Measurements from ENCODE around the gene ISG20.

ISG20 gene

DNA sequence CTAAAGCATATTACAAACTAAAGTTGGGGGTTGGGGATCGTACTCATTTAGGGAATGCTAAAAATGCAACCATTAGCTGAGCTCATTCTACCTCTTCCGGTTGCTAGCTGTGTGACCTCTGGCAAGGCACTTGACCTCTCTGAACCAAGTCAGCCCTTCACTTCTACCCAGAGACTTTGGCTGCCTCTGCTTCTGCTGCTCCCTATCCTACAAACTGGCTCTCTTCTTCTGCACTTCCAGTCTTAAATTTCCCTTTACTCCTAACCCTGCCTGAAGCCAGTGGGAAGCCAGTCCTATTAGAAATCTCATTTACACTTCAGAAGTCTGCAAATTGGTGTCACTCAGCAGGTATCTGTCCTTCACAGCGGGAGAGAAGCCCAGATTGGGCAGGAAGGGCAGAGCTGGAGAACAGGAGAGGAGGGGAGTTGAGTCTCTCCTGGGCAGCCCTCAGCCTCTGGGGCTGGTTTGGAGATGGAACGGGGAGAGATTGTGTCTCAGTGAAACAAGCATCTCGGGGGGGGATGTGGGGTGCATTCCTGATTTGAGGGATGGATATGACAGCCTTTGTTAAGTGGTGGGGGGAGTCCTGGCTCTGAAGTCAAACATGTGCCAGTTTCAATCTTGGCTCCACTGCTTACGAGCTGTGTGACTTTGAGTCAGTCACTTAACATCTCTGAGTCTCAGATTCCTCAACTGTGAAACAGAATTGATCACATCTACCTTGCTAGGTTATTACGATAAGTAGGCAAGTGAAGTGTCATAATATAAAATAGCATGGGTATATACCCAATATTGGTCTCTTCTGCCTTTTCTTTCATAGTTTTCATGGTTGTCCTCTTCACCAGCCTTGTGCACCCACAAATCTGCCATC, 25.5 kb upstream of the ISG20 start:
- H3K79me2 ChIP-seq: no peaks in the 10 kb centered on the region

DNA sequence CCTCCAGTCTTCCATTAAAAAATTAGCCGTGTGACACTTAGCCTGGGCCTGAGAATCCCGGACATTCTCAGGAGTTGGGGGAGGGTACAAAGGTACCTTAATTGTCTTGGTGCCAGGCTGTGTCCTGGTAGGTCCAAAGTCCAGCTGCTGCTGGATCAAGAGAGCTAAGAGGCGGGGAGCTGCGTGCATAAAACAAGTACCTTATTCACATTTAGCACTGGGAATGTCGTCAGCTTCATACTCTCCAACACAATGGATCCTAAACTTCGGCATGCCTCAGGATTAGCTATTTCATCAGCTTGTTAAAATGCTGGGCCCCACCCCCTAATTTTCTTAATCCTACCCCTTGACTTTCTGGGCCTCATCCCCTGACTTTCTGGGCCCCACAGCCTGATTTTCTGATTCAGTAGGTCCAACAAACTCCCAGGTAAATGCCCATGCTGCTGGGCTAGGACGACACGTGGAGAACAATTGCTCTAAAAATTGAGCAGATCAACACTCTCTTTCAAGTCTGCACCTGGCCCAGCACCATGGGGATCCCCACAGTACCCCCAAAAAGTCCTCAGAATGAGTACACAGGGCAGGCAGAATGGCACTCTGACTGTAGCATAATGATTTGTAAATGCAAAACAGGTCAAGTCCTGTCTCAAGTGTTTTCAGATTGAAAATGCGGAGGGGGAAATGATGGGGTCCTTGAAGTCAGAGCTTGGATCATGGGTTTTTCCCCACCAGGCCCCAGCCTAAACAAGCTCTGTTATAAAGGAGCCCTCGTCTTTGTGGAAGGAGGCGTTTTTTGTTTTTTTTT, 23.3 kb upstream of the ISG20 start:
- Histone ChIP-seq H2AFZ (no peak overlapping the region), H3K4me3 (ENCODE audit: low read depth, low read length) (no peak overlapping the region), H3K27me3 (ENCODE audit: control insufficient read depth, insufficient read depth, low read length) (no peaks in the 10 kb centered on the region), H3K27ac (no peak overlapping the region), H3K36me3 (ENCODE audit: control insufficient read depth, insufficient read depth, low read length) (no peaks in the 10 kb centered on the region), H3K79me2 (no peaks in the 10 kb centered on the region), H3K9ac (no peak overlapping the region), H3K4me1 (no peaks in the 10 kb centered on the region), H3K9me3 (ENCODE audit: control insufficient read depth, low read length) (no peaks in the 10 kb centered on the region), H3K4me2 (ENCODE audit: low read length) (no peak overlapping the region)
- TF ChIP-seq, protein P1, sequence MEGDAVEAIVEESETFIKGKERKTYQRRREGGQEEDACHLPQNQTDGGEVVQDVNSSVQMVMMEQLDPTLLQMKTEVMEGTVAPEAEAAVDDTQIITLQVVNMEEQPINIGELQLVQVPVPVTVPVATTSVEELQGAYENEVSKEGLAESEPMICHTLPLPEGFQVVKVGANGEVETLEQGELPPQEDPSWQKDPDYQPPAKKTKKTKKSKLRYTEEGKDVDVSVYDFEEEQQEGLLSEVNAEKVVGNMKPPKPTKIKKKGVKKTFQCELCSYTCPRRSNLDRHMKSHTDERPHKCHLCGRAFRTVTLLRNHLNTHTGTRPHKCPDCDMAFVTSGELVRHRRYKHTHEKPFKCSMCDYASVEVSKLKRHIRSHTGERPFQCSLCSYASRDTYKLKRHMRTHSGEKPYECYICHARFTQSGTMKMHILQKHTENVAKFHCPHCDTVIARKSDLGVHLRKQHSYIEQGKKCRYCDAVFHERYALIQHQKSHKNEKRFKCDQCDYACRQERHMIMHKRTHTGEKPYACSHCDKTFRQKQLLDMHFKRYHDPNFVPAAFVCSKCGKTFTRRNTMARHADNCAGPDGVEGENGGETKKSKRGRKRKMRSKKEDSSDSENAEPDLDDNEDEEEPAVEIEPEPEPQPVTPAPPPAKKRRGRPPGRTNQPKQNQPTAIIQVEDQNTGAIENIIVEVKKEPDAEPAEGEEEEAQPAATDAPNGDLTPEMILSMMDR (IDR thresholded peaks at IDR 0.05): no peak

More for the DNA sequence above, 25.5 kb upstream of the ISG20 start:
- H3K9ac ChIP-seq: no peak overlapping the region
- H3K4me3 ChIP-seq (ENCODE audit: low read depth, low read length): no peak overlapping the region
- no peaks in the 10 kb centered on the region for H3K4me1 ChIP-seq
- TF ChIP-seq, protein P1 (IDR thresholded peaks at IDR 0.05): no peak
- no peaks in the 10 kb centered on the region for H3K9me3 ChIP-seq (ENCODE audit: control insufficient read depth, low read length)
- no peak overlapping the region for H2AFZ ChIP-seq
- no peaks in the 10 kb centered on the region for H3K27me3 ChIP-seq (ENCODE audit: control insufficient read depth, insufficient read depth, low read length)
- H3K4me2 ChIP-seq (ENCODE audit: low read length): no peak overlapping the region
- no peaks in the 10 kb centered on the region for H3K36me3 ChIP-seq (ENCODE audit: control insufficient read depth, insufficient read depth, low read length)
- H3K27ac ChIP-seq: no peak overlapping the region

DNA sequence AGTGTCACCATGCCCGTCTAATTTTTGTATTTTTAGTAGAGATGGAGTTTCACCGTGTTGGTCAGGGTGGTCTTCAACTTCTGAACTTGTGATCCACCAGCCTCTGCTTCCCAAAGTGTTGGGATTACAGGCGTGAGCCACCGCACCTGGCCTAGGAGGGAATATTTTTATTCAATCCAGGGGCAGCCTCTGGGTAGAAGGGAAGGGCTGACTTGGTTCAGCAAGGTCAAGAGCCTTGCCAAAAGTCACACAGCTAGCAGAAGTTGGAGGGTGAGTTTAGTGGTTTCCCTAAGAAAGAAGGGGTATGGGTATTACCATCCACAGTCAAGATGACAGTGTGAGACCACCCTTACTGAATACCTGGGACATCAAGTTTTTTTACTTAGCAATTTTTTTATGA, 22.6 kb upstream of the ISG20 start:
- H3K4me1 ChIP-seq: no peaks in the 10 kb centered on the region
- H3K4me3 ChIP-seq (ENCODE audit: low read depth, low read length): no peak overlapping the region
- H3K9me3 ChIP-seq (ENCODE audit: control insufficient read depth, low read length): no peaks in the 10 kb centered on the region
- no peak overlapping the region for H3K27ac ChIP-seq
- TF ChIP-seq, protein P1 (IDR thresholded peaks at IDR 0.05): no peak
- no peaks in the 10 kb centered on the region for H3K36me3 ChIP-seq (ENCODE audit: control insufficient read depth, insufficient read depth, low read length)
- H3K9ac ChIP-seq: no peak overlapping the region
- H2AFZ ChIP-seq: no peak overlapping the region
- no peaks in the 10 kb centered on the region for H3K27me3 ChIP-seq (ENCODE audit: control insufficient read depth, insufficient read depth, low read length)
- H3K4me2 ChIP-seq (ENCODE audit: low read length): no peak overlapping the region
- H3K79me2 ChIP-seq: no peaks in the 10 kb centered on the region

DNA sequence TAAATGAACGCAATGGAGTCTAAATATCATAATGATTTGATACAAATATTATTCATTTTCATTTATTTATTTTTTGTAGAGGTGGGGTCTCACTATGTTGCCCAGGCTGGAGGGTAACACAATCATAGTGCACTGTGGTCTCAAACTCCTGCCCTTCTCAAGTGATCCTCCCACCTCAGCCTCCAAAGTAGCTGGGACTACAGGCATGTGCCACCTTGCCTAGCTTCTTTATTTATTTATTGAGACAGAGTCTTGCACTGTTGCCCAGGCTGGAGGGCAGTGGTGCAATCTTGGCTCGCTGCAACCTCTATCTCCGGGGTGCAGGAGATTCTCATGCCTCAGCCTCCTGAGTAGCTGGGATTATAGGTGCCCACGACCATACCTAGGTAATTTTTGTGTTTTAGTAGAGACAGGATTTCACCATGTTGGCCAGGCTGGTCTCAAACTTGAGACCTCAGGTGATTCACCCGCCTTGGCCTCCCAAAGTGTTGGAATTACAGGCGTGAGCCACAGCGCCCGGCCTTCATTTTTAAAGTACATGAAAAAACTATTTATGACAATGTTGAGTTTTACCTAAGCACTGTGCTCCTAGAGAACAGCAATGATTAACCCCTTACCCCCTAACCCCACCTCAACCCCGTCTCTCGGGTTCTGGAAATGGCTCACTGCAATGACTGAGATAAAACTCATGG, 21.6 kb upstream of the ISG20 start:
- H3K4me1 ChIP-seq: peaks cover 2% of the 10 kb centered on the region
- no peaks in the 10 kb centered on the region for H3K79me2 ChIP-seq
- no peak overlapping the region for H3K4me2 ChIP-seq (ENCODE audit: low read length)
- no peak overlapping the region for H3K9ac ChIP-seq
- H3K9me3 ChIP-seq (ENCODE audit: control insufficient read depth, low read length): no peaks in the 10 kb centered on the region
- no peak overlapping the region for H3K27ac ChIP-seq
- no peak overlapping the region for H3K4me3 ChIP-seq (ENCODE audit: low read depth, low read length)
- H3K36me3 ChIP-seq (ENCODE audit: control insufficient read depth, insufficient read depth, low read length): no peaks in the 10 kb centered on the region
- H3K27me3 ChIP-seq (ENCODE audit: control insufficient read depth, insufficient read depth, low read length): no peaks in the 10 kb centered on the region
- no peak overlapping the region for H2AFZ ChIP-seq
- TF ChIP-seq, protein P1 (IDR thresholded peaks at IDR 0.05): no peak
